Activated T-helper 2 cell treated with anti-CD3 and anti-CD28 coated beads, Interferon-gamma antibody, Interleukin-2, Interleukin-4, amounts not matched to agents 10 μg/mL and 5 μg/mL and 100 μg/mL, durations not matched to agents 14 hours and 24 hours and 36 hours (primary cell): ENCODE results near the gene PML. TPM values are rescaled to one million over a fixed set of nuclear protein-coding genes. Genes with fewer than 3 reads are reported as not detected.
"Not testable (repeated sequence)": the region's sequence is repeated elsewhere in the genome, so short reads cannot be mapped to it uniquely, and the experiment has no call there.

Experiments
- DNase-seq: peaks from one replicate; pipeline ENCODE4 v3.0.0; 2021; ENCODE audit warnings: low spot score
- H3K27ac Mint-ChIP-seq: one replicate; pipeline ENCODE4 v1.8.0; 2021; ENCODE audit warnings: mixed read lengths
- H3K27me3 Mint-ChIP-seq: one replicate; pipeline ENCODE4 v1.8.0; 2021; ENCODE audit warnings: low read depth, mixed read lengths
- H3K36me3 Mint-ChIP-seq: one replicate; pipeline ENCODE4 v1.8.0; 2021; ENCODE audit warnings: low read depth, mixed read lengths
- H3K4me1 Mint-ChIP-seq: one replicate; pipeline ENCODE4 v1.8.0; 2021; ENCODE audit warnings: low read depth, mixed read lengths
- H3K4me3 Mint-ChIP-seq: one replicate; pipeline ENCODE4 v1.8.0; 2021; ENCODE audit warnings: low read depth, mild to moderate bottlenecking, moderate library complexity, mixed read lengths
- H3K9me3 Mint-ChIP-seq: one replicate; pipeline ENCODE4 v1.8.0; 2021; ENCODE audit warnings: mixed read lengths
- intact Hi-C: fragments of 100-400 bp; cut with micrococcal nuclease; formaldehyde crosslinking; loops from one replicate; pipeline ENCODE4 v1.15.1; 2023
- total RNA-seq: library from RNA; stranded (reverse); gene quantifications from 2 replicates; pipeline ENCODE4 v1.2.3, GENCODE V29; 2022

Gene PML
- total RNA-seq, 1 donor from 2014 or later: 64.5 TPM

GRCh38 chr15:73962433-73962832 lies 32.1 kb upstream of the PML start:
- H3K36me3 Mint-ChIP-seq: no peaks in the 10 kb centered on the region
- peaks cover 45% of the 10 kb centered on the region for H3K4me1 Mint-ChIP-seq
- no peaks in the 10 kb centered on the region for H3K27me3 Mint-ChIP-seq
- intact Hi-C loops: no loop called here
- no peaks in the 10 kb centered on the region for H3K9me3 Mint-ChIP-seq
- no peak overlapping the region for H3K4me3 Mint-ChIP-seq
- no peak for DNase-seq
- H3K27ac Mint-ChIP-seq: no peak overlapping the region

GRCh38 chr15:73964736-73965093 lies 29.8 kb upstream of the PML start:
- no peaks in the 10 kb centered on the region for H3K27me3 Mint-ChIP-seq
- H3K4me1 Mint-ChIP-seq: peaks cover 36% of the 10 kb centered on the region
- intact Hi-C loops: loop anchor here (1.0 to 5.0 kb wide), 5 partner anchors 13 to 67 kb away; partner anchors contain the start of gene PML
- H3K4me3 Mint-ChIP-seq: peak overlapping the region; percentile 72
- peak; percentile 78 for DNase-seq
- no peaks in the 10 kb centered on the region for H3K9me3 Mint-ChIP-seq
- H3K36me3 Mint-ChIP-seq: no peaks in the 10 kb centered on the region
- H3K27ac Mint-ChIP-seq: peak overlapping the region; percentile 80

- intact Hi-C loops: loop anchor here (2.0 to 5.0 kb wide), 3 partner anchors 30 to 42 kb away; partner anchors contain the start of gene PML
- no peaks in the 10 kb centered on the region for H3K36me3 Mint-ChIP-seq
- H3K4me1 Mint-ChIP-seq: peaks cover 35% of the 10 kb centered on the region
- no peak for DNase-seq
- H3K9me3 Mint-ChIP-seq: no peaks in the 10 kb centered on the region
- peak overlapping the region; percentile 72 for H3K4me3 Mint-ChIP-seq
- H3K27me3 Mint-ChIP-seq: no peaks in the 10 kb centered on the region
- peak overlapping the region; percentile 80 for H3K27ac Mint-ChIP-seq
Observed at GRCh38 chr15:73965094-73965757, 29.3 kb upstream of the PML start.

GRCh38 chr15:73965758-73966113 lies 28.8 kb upstream of the PML start:
- peak overlapping the region; percentile 22 for H3K4me3 Mint-ChIP-seq
- H3K27me3 Mint-ChIP-seq: no peaks in the 10 kb centered on the region
- intact Hi-C loops: loop anchor here (2.0 to 5.0 kb wide), 3 partner anchors 29 to 42 kb away; partner anchors contain the start of gene PML
- no peak for DNase-seq
- peaks cover 35% of the 10 kb centered on the region for H3K4me1 Mint-ChIP-seq
- H3K36me3 Mint-ChIP-seq: no peaks in the 10 kb centered on the region
- H3K27ac Mint-ChIP-seq: peak overlapping the region; percentile 78
- no peaks in the 10 kb centered on the region for H3K9me3 Mint-ChIP-seq

DNA sequence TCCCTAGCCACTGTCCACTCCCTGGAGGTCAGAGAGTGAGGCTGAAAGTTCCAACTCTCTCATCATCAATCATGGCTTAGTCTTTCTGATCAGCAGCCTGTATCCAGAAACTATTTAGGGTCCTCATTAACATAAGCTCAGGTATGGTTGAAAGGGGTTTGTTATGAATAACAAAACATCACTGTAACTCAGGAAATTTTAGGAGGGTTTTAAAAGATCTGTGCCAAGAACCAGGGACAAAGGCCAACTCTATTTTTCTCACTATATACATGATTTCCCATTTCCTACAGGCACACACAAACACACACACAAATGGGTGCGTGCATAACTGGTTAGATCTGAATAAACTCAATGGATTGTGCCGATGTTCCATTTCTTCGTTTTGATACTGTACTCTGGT lies 26.1 kb upstream of the PML start:
- no peak for DNase-seq
- H3K4me1 Mint-ChIP-seq: peaks cover 41% of the 10 kb centered on the region
- H3K36me3 Mint-ChIP-seq: no peaks in the 10 kb centered on the region
- H3K27me3 Mint-ChIP-seq: no peaks in the 10 kb centered on the region
- no peak overlapping the region for H3K4me3 Mint-ChIP-seq
- intact Hi-C loops: loop anchor here (5.0 kb wide), 1 partner anchor 39 kb away; no protein-coding TSS in a partner anchor
- no peaks in the 10 kb centered on the region for H3K9me3 Mint-ChIP-seq
- H3K27ac Mint-ChIP-seq: no peak overlapping the region

DNA sequence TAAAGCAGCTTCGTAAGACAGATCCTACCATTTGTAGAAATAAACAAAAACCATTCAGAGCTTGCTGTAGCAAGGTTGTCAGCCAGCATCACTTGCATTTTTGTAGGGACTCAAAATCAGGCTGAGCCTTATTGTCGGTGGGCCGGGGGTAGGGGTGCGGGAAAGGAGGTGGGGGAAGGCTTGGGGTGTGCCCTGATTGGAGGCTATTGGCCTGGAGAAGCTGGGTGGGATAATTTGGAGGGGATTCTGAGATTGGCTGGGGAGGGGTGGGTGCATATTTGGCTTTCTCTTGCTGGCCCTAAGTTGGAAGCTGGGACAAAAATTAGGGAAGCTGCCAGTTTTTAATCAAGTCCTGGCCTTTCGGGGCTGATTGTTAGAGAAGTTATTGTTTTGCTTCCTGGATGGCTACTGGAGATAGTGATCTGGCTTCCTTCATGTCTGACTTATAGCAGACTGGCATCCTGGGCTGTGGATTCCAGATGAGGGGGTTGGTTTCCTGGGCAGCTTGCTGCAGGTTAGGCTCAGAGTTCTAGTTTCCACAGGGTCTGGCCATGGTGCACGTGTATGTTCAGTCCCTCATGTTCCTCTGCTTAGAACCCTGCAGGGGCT lies 25.3 kb upstream of the PML start:
- no peak overlapping the region for H3K27ac Mint-ChIP-seq
- no peaks in the 10 kb centered on the region for H3K27me3 Mint-ChIP-seq
- H3K4me3 Mint-ChIP-seq: no peak overlapping the region
- H3K4me1 Mint-ChIP-seq: peaks cover 42% of the 10 kb centered on the region
- intact Hi-C loops: loop anchor here (5.0 kb wide), 1 partner anchor 38 kb away; no protein-coding TSS in a partner anchor
- H3K9me3 Mint-ChIP-seq: no peaks in the 10 kb centered on the region
- no peak for DNase-seq
- no peaks in the 10 kb centered on the region for H3K36me3 Mint-ChIP-seq

GRCh38 chr15:73972984-73973682 lies 21.4 kb upstream of the PML start:
- Mint-ChIP-seq H3K27me3 (peaks cover 6% of the 10 kb centered on the region), H3K4me1 (peaks cover 34% of the 10 kb centered on the region), H3K36me3 (no peaks in the 10 kb centered on the region), H3K27ac (no peak overlapping the region), H3K9me3 (no peaks in the 10 kb centered on the region), H3K4me3 (no peak overlapping the region)
- DNase-seq: peak; percentile 74
- intact Hi-C loops: loop anchor here (2.0 to 5.0 kb wide), 2 partner anchors 24 to 154 kb away; no protein-coding TSS in a partner anchor

DNA sequence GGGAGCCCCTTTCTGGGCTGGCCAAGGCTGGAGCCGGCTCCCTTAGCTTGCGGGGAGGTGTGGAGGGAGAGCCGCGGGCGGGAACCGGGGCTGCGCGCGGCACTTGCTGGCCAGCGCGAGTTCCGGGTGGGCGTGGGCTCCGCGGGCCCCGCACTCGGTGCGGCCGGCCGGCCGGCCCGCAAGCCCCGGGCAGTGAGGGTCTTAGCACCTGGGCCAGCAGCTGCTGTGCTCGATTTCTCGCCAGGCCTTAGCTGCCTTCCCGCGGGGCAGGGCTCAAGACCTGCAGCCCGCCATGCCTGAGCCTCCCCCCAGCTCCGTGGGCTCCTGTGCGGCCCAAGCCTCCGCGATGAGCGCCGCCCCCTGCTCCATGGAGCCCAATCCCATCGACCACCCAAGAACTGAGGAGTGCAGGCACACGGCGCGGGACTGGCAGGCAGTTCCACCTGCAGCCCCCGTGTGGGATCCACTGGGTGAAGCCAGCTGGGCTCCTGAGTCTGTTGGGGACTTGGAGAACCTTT lies 20.8 kb upstream of the PML start:
- not testable (repeated sequence) for H3K36me3 Mint-ChIP-seq, H3K27ac Mint-ChIP-seq, H3K4me3 Mint-ChIP-seq, H3K9me3 Mint-ChIP-seq, H3K27me3 Mint-ChIP-seq, DNase-seq
- intact Hi-C loops: loop anchor here (2.0 to 5.0 kb wide), 2 partner anchors 23 to 154 kb away; no protein-coding TSS in a partner anchor
- H3K4me1 Mint-ChIP-seq: peaks cover 29% of the 10 kb centered on the region

DNA sequence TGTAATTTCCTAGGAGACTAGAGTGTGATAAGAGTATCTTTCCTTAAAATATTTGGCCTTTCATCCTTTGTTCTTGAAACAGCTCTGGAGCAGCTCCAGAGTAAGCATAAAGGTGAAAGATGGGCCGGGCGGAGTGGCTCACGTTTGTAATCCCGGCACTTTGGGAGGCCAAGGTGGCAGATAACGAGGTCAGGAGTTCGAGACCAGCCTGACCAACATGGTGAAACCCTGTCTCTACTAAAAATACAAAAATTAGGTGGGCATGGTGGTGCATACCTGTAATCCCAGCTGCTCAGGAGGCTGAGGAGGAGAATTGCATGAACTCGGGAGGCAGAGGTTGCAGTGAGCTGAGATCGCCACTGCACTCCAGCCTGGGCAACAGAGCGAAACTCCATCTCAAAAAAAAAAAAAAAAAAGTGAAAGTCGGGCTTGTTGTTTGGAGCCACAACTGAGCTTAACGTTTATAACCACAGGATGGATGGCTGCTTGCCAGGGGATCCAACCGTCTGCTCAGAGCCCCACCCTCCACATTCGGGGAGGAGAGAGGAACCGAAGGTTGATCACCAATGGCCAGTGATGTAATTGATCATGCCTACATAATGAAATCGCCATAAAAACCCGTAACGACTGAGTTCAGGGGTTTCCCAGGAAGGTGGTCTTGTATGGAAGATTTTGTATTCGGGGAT lies 18.9 kb upstream of the PML start:
- not testable (repeated sequence) for H3K4me3 Mint-ChIP-seq, H3K36me3 Mint-ChIP-seq, H3K9me3 Mint-ChIP-seq, H3K27me3 Mint-ChIP-seq, H3K27ac Mint-ChIP-seq
- peak; percentile 55 for DNase-seq
- peaks cover 29% of the 10 kb centered on the region for H3K4me1 Mint-ChIP-seq
- intact Hi-C loops: loop anchor here (5.0 kb wide), 1 partner anchor 72 kb away; no protein-coding TSS in a partner anchor

GRCh38 chr15:73978896-73979295 lies 15.6 kb upstream of the PML start:
- peaks cover 6% of the 10 kb centered on the region for H3K27me3 Mint-ChIP-seq
- no peak for DNase-seq
- H3K4me3 Mint-ChIP-seq: no peak overlapping the region
- H3K27ac Mint-ChIP-seq: no peak overlapping the region
- intact Hi-C loops: loop anchor here (5.0 kb wide), 1 partner anchor 68 kb away; no protein-coding TSS in a partner anchor
- H3K9me3 Mint-ChIP-seq: no peaks in the 10 kb centered on the region
- peaks cover 41% of the 10 kb centered on the region for H3K4me1 Mint-ChIP-seq
- no peaks in the 10 kb centered on the region for H3K36me3 Mint-ChIP-seq

DNA sequence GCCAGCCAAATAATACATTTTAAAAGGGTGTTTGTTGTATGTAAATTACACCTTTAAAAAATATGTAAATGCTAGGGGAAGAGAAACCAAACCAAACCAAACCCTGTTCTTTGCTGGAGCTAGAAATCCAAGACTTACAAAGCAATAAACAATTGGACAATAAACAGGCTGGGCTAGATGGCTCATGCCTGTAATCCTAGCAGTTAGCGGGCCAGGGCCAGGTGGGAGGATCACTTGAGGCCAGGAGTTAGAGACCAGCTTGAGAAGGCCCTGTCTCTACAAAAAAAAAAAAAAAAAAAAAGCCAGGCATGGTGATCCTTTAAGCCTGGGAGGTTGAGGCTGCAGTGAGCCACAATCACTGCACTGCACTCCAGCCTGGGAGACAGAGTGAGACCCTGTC lies 14.9 kb upstream of the PML start:
- intact Hi-C loops: loop anchor here (5.0 kb wide), 1 partner anchor 68 kb away; no protein-coding TSS in a partner anchor
- DNase-seq: no peak
- no peaks in the 10 kb centered on the region for H3K9me3 Mint-ChIP-seq
- no peak overlapping the region for H3K27ac Mint-ChIP-seq
- H3K27me3 Mint-ChIP-seq: peaks cover 6% of the 10 kb centered on the region
- no peak overlapping the region for H3K4me3 Mint-ChIP-seq
- H3K36me3 Mint-ChIP-seq: no peaks in the 10 kb centered on the region
- H3K4me1 Mint-ChIP-seq: peaks cover 37% of the 10 kb centered on the region

DNA sequence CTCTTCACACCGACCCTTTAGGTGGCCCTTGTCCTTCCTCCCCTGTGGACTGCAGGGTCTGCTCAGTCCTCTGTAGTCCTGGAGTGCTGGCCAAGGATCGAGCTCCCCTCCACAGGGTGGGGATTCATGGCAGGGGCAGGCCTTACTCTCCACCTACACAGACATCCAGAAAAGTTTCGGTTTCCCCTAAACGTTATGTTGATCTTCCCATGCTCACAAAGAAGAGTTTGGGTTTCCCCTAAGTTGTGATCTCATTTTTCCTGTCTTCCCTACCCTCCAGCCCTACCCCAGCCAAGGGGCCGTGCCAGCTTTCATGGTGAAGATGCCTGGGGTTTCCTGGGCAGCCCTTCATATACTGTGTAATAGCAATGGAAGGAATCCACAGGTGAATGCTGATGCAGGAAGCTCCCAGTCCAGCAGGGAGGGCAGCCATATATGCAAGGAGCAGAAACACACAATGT lies 12.7 kb upstream of the PML start:
- peak overlapping the region; percentile 71 for H3K27ac Mint-ChIP-seq
- peaks cover 3% of the 10 kb centered on the region for H3K27me3 Mint-ChIP-seq
- H3K4me1 Mint-ChIP-seq: peaks cover 28% of the 10 kb centered on the region
- no peaks in the 10 kb centered on the region for H3K36me3 Mint-ChIP-seq
- H3K4me3 Mint-ChIP-seq: peak overlapping the region; percentile 24
- no peaks in the 10 kb centered on the region for H3K9me3 Mint-ChIP-seq
- intact Hi-C loops: no loop called here
- DNase-seq: no peak
